GM23248 (cell line): Measurements from ENCODE around the gene DGKQ. TPM values are rescaled to one million over a fixed set of nuclear protein-coding genes. Genes with fewer than 3 reads are reported as not detected.

ENCODE experiments used
- DNase-seq: peaks from one replicate; pipeline ENCODE4 v3.0.0-alpha.2; 2015
- H2AFZ ChIP-seq: fragments of 200-600 bp; sonication (generic); 2 replicates; pipeline ENCODE4 v1.6.1; 2016; ENCODE audit warnings: antibody characterized with exemption
- H3F3A ChIP-seq: fragments of 200-600 bp; sonication (generic); 2 replicates; pipeline ENCODE4 v1.6.1; 2016; ENCODE audit warnings: mild to moderate bottlenecking, antibody characterized with exemption, mixed run types; ENCODE audit not compliant: insufficient read depth
- H3K27ac ChIP-seq: fragments of 200-600 bp; sonication (generic); 2 replicates; pipeline ENCODE4 v1.5.1; 2016; ENCODE audit warnings: mild to moderate bottlenecking
- H3K27me3 ChIP-seq: fragments of 200-600 bp; sonication (generic); replicated peaks from 2 replicates; pipeline ENCODE4 v1.6.1; 2016; ENCODE audit warnings: mild to moderate bottlenecking; ENCODE audit not compliant: insufficient read depth
- H3K36me3 ChIP-seq: fragments of 200-600 bp; sonication (generic); 2 replicates; pipeline ENCODE4 v1.6.1; 2016; ENCODE audit warnings: low read depth, mild to moderate bottlenecking
- H3K4me1 ChIP-seq: fragments of 200-600 bp; sonication (generic); 2 replicates; pipeline ENCODE4 v1.6.1; 2016; ENCODE audit warnings: mild to moderate bottlenecking; ENCODE audit not compliant: insufficient read depth
- H3K4me2 ChIP-seq: fragments of 200-600 bp; sonication (generic); one replicate; pipeline ENCODE4 v1.6.1; 2016; ENCODE audit warnings: mild to moderate bottlenecking; ENCODE audit not compliant: unreplicated experiment
- H3K4me3 ChIP-seq: fragments of 200-600 bp; sonication (generic); 2 replicates; pipeline ENCODE4 v1.5.1; 2016; ENCODE audit warnings: mild to moderate bottlenecking
- H3K79me2 ChIP-seq: fragments of 200-600 bp; sonication (generic); 2 replicates; pipeline ENCODE4 v1.6.1; 2016; ENCODE audit warnings: mild to moderate bottlenecking; ENCODE audit not compliant: insufficient read depth
- H3K9ac ChIP-seq: fragments of 200-600 bp; sonication (generic); 2 replicates; pipeline ENCODE4 v1.6.1; 2016; ENCODE audit warnings: mild to moderate bottlenecking
- H3K9me2 ChIP-seq: fragments of 200-600 bp; sonication (generic); 2 replicates; pipeline ENCODE4 v1.6.1; 2016; ENCODE audit warnings: mixed run types, mild to moderate bottlenecking, moderate library complexity; ENCODE audit not compliant: insufficient read depth
- H3K9me3 ChIP-seq: fragments of 200-600 bp; sonication (generic); one replicate; pipeline ENCODE4 v1.6.1; 2017; ENCODE audit warnings: low read depth
- H4K20me1 ChIP-seq: fragments of 200-600 bp; sonication (generic); 2 replicates; pipeline ENCODE4 v1.6.0; 2016; ENCODE audit not compliant: insufficient read depth
- EZH2 ChIP-seq: fragments of 200-600 bp; sonication (generic); IDR thresholded peaks from 2 replicates; pipeline ENCODE4 v1.6.1; 2018; ENCODE audit warnings: antibody characterized with exemption, mild to moderate bottlenecking; ENCODE audit not compliant: insufficient read depth, poor library complexity, severe bottlenecking
- EZH2phosphoT487 ChIP-seq: fragments of 200-600 bp; sonication (generic); IDR thresholded peaks from 2 replicates; pipeline ENCODE4 v1.6.1; 2018; ENCODE audit warnings: antibody characterized with exemption, moderate library complexity, mild to moderate bottlenecking, low read depth; ENCODE audit not compliant: insufficient read depth
- WGBS, 2 experiments: methylation state at CpG; one replicate each; pipeline ENCODE4 v1.1.6; 2015 to 2017; ENCODE audit warnings: low lambda C conversion rate in 2 of 2, low coverage in 1 of 2; ENCODE audit errors: missing lambda C conversion rate in 2 of 2; 5-methylcytosine and 5-hydroxymethylcytosine counted together
- in situ Hi-C: fragments of 300-500 bp; cut with MboI; formaldehyde crosslinking; loops from 2 replicates; pipeline ENCODE4 v1.15.0; 2020
- polyA plus RNA-seq: library from polyadenylated mRNA; unstranded; fragments of >200 nt; fragmentation: Nextera tagmentation; extraction: Ambion mirVana; gene quantifications from 2 replicates; pipeline ENCODE4 v1.2.1, GENCODE V29; 2016
- total RNA-seq: library from RNA; depleted of rRNA; stranded (reverse); fragments of >200 nt; shearing (Covaris generic); gene quantifications from 2 replicates; pipeline ENCODE4 v1.2.3, GENCODE V29; 2014

Gene DGKQ
- total and polyA plus RNA-seq, 2 experiments from 2014 or later: 1.9 to 18.2 TPM

DNA sequence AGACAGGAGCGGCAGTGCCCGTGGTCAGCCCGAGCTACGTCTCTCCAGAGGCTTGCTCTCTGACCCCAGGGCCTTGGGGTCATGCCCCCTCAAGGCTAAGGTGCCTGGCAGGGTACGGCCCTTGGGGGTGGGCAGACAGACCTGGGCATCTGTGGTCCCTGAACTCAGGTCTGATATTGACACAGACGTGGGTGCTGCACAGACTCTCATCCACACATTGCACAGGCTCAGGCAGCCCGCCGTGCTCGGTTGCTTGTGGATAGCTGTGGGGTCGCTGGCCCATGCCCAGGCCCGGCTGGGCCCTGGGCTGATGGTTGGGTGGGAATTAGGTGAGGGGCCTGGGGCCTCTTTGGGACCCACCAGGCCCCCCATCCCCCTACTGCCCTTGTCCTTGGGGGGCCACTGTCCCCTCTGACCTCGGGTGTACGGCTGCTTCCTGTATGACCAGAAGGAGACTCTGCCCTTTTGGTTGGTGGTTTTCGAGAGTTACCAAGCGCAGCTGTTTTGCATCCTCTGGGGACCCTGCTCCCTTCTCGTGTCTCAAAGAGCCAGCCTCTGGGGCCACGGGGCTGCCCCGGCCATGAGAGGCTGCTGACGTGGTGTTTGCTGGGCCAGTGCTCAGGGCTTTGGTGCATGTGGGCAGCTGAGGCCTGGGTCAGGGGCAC lies 48.1 kb upstream of the DGKQ start:
- TF ChIP-seq EZH2phosphoT487 (no peak), EZH2 (no peak)
- no peaks in the 10 kb centered on the region for H3K36me3 ChIP-seq
- 91 to 94% methylated on average over 18 to 19 of the region's 19 CpGs for WGBS, 2 experiments

DNA sequence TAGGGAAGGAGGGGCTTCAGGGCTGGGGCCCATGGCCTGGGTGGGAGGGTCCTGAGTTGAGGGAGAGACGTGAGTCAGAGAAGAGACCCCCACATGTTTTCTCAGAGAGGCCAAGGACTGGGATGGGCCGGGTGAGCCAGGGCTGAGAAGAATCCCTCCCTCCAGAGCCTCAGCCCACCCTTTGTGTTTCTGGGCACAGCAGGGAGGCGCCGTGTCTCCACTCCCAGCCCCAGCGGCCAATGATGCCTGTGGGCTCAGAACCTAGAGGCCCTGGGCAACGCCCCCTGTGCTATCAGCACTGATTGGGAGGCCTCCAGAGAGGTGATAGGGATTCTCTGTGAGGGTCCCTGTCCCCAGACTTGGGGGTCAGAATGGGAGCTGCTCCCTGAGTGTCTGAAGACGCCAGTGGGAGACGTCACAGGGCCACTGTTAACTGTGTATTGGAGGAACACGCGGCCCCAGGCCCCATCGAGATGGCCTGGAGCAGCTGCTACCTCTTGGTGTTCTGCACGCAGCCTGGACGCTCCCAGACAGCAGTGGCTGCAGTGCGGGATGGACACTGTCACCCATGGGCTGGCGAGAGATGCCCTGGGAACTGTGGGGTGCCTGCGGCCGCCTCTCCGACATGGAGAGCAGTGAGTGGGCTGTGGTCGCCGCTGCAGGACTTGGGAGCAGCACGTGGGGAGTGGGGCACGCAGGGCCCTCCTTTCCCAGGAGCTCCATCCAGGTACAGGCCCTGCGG lies 46.5 kb upstream of the DGKQ start:
- Histone ChIP-seq H3K27ac (no peak overlapping the region), H3K4me2 (no peak overlapping the region), H2AFZ (no peak overlapping the region), H3K4me1 (no peaks in the 10 kb centered on the region), H3F3A (no peaks in the 10 kb centered on the region), H3K4me3 (no peak overlapping the region), H3K79me2 (no peaks in the 10 kb centered on the region), H3K36me3 (no peaks in the 10 kb centered on the region), H3K9ac (no peak overlapping the region), H4K20me1 (no peaks in the 10 kb centered on the region), H3K27me3 (no peaks in the 10 kb centered on the region), H3K9me2 (no peaks in the 10 kb centered on the region), H3K9me3 (no peaks in the 10 kb centered on the region)
- no peak for DNase-seq
- 79 to 89% methylated on average over 21 to 23 of the region's 23 CpGs for WGBS, 2 experiments
- TF ChIP-seq EZH2 (no peak), EZH2phosphoT487 (no peak)
- in situ Hi-C loops: no loop called here

More for the DNA sequence above, 48.1 kb upstream of the DGKQ start:
- in situ Hi-C loops: no loop called here
- Histone ChIP-seq H3K79me2 (no peaks in the 10 kb centered on the region), H3K4me2 (no peak overlapping the region), H3K9me2 (no peaks in the 10 kb centered on the region), H2AFZ (no peak overlapping the region), H3F3A (no peaks in the 10 kb centered on the region), H3K4me3 (no peak overlapping the region), H4K20me1 (no peaks in the 10 kb centered on the region), H3K27me3 (no peaks in the 10 kb centered on the region), H3K4me1 (no peaks in the 10 kb centered on the region), H3K9me3 (no peaks in the 10 kb centered on the region), H3K9ac (no peak overlapping the region), H3K27ac (no peak overlapping the region)
- DNase-seq: no peak

DNA sequence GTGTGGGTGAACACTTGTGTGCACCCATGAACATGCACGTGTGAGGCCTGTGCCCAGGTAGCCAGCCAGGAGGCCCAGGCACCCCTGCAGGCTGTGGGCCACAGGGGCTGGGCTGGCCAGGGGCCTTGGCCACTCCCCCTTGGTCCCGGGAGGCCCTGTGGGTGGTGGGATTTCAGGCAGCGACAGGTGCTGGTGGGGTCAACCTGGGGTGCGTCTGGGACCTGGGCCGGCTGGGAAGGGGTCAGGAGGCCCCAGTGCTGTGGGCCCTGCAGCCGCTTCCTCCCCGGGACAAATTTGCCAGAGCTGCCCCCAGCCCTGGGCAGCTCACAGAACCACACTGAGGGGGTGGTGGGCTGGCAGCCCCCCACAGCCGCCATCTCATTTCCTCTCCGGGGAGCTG lies 46.0 kb upstream of the DGKQ start:
- TF ChIP-seq EZH2phosphoT487 (no peak), EZH2 (no peak)
- Histone ChIP-seq H3K79me2 (no peaks in the 10 kb centered on the region), H3K4me2 (no peak overlapping the region), H3K4me3 (no peak overlapping the region), H3K9ac (no peak overlapping the region), H3K27me3 (no peaks in the 10 kb centered on the region), H3K4me1 (no peaks in the 10 kb centered on the region), H3K9me2 (no peaks in the 10 kb centered on the region), H2AFZ (no peak overlapping the region), H3K27ac (no peak overlapping the region), H3K36me3 (no peaks in the 10 kb centered on the region), H3K9me3 (no peaks in the 10 kb centered on the region), H4K20me1 (no peaks in the 10 kb centered on the region), H3F3A (no peaks in the 10 kb centered on the region)
- 67 to 81% methylated on average over 7 to 8 of the region's 9 CpGs for WGBS, 2 experiments
- DNase-seq: no peak
- in situ Hi-C loops: no loop called here

DNA sequence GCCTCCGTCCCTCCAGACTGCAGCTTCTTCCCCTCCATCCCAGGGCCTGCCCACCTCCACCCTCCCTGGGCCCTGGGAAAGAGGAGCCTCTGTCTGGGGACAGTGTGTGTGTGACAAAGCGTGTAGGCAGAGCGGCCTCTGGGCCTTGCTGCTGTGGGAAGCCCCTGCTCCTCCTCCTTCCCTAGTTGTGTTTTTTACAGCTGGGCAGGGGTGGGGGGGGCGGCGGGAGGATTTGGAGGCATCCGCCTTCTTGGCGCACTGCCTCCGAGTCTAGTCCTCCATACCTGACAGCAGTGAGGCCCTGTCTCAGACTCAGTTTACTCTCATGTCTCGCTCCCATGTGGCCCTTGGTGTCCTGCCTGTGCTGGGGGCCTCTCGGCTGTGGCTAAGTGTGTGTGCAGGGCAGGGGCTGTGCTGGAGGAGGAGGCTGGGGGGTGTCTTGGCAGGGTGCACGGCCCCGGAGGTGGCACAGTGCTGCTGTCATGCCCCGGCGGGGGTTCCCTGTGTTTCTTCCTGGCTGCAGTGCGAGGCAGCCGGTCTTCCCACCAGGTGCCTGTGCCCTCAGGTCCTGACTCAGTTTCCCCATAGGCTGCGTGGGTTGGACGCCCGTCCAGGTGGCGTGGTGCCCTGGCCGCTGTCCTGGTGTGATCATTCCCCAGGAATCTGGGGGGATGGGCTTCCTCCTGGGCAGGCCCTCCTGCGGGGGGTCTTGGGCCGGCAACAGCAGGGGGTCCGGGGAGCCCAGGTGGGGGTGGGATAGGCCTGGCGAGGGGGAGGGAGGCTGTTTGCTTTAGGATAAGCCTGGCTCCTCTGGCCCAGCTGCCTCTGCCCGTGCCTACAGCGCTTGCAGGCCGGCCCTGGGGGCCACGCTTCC lies 45.0 kb upstream of the DGKQ start:
- DNase-seq: no peak
- H3K27me3 ChIP-seq: no peaks in the 10 kb centered on the region
- WGBS, 2 experiments: 83 to 85% methylated on average over 20 to 27 of the region's 29 CpGs
- H3F3A ChIP-seq: no peaks in the 10 kb centered on the region
- in situ Hi-C loops: no loop called here
- H4K20me1 ChIP-seq: no peaks in the 10 kb centered on the region
- no peak overlapping the region for H3K4me3 ChIP-seq
- no peaks in the 10 kb centered on the region for H3K9me3 ChIP-seq
- no peak for TF ChIP-seq EZH2phosphoT487
- TF ChIP-seq EZH2: no peak
- no peaks in the 10 kb centered on the region for H3K79me2 ChIP-seq
- no peak overlapping the region for H2AFZ ChIP-seq
- H3K36me3 ChIP-seq: no peaks in the 10 kb centered on the region
- no peak overlapping the region for H3K27ac ChIP-seq
- H3K9ac ChIP-seq: no peak overlapping the region
- no peaks in the 10 kb centered on the region for H3K9me2 ChIP-seq
- no peaks in the 10 kb centered on the region for H3K4me1 ChIP-seq
- H3K4me2 ChIP-seq: no peak overlapping the region
